K562 (cell line): ENCODE measurements around the gene AIM2. TPM values are rescaled to one million over a fixed set of nuclear protein-coding genes. Genes with fewer than 3 reads are reported as not detected.

Experiments
- RAD21 ChIP-seq, 2 experiments: fragments of 250-450 bp in 1 of 2; fragments of 450-650 bp in 1 of 2; sonication (Bioruptor Pico) in 1 of 2; formaldehyde crosslinking in 1 of 2; IDR thresholded peaks in 1 of 2; conservative IDR thresholded peaks in 1 of 2; 2 replicates each; pipeline versions ENCODE4 v1.4.0 to v1.8.0; 2020 to 2022; ENCODE audit warnings: mild to moderate bottlenecking in 2 of 2, moderate library complexity in 1 of 2
- ZNF24 ChIP-seq: fragments of 450-650 bp; IDR thresholded peaks from 2 replicates; pipeline ENCODE4 v1.6.1; 2016
- polyA plus RNA-seq, 8 experiments: library from polyadenylated mRNA; depleted of rRNA in 4 of 8; stranded (reverse) in 5 of 8; unstranded in 3 of 8; fragments of >200 nt; fragmentation: Nextera tagmentation in 2 of 8; fragmentation: Illumina TruSeq in 1 of 8; extraction: Ambion mirVana in 2 of 8; extraction: Trizol in 1 of 8; gene quantifications; 2 replicates each; pipeline versions ENCODE4 v1.2.1 to v1.2.3, GENCODE V29; 2011 to 2014; ENCODE audit warnings: inconsistent platforms in 1 of 8, missing spikeins in 1 of 8
- total RNA-seq, 7 experiments: library from RNA; depleted of rRNA in 6 of 7; stranded (reverse); fragments of >200 nt in 6 of 7; fragmentation: Illumina TruSeq in 2 of 7; extraction: Trizol in 2 of 7; gene quantifications; 2 replicates each; pipeline versions ENCODE4 v1.2.1 to v1.2.3, GENCODE V29; 2011 to 2021; ENCODE audit warnings: low replicate concordance in 1 of 7
- TF ChIP-seq, protein P1 (sequence below), 2 experiments: fragments of 250-450 bp in 1 of 2; fragments of 450-650 bp in 1 of 2; sonication (Bioruptor Pico) in 1 of 2; IDR thresholded peaks; 2 replicates each; pipeline versions ENCODE4 v1.6.1 to v1.8.0; 2016 to 2021; ENCODE audit warnings: mild to moderate bottlenecking in 2 of 2, moderate library complexity in 2 of 2, missing compliant biosample characterization in 1 of 2, missing genetic modification characterization in 1 of 2
- TF ChIP-seq, protein P2 (sequence below), 3 experiments: IDR thresholded peaks in 2 of 3; conservative IDR thresholded peaks in 1 of 3; 2 replicates each; pipeline ENCODE4 v1.5.1; 2011 to 2012; ENCODE audit warnings: low read length in 3 of 3, mild to moderate bottlenecking in 3 of 3, control low read depth in 2 of 3, improper control_type of control experiment in 1 of 3, inconsistent platforms in 1 of 3, low read depth in 1 of 3, mixed read lengths in 1 of 3, moderate library complexity in 1 of 3; ENCODE audit not compliant: insufficient read depth in 2 of 3
- TF ChIP-seq, protein P3 (sequence below): fragments of 450-650 bp; formaldehyde crosslinking; IDR thresholded peaks from 2 replicates; pipeline ENCODE4 v1.4.0; 2020; ENCODE audit warnings: mild to moderate bottlenecking, moderate library complexity

AIM2 gene
- total and polyA plus RNA-seq, 9 of the 15 experiments (the other 6 are each of a cell fraction or from before 2014, with no cell fraction given): 0.10 to 0.95 (median 0.22) TPM

DNA sequence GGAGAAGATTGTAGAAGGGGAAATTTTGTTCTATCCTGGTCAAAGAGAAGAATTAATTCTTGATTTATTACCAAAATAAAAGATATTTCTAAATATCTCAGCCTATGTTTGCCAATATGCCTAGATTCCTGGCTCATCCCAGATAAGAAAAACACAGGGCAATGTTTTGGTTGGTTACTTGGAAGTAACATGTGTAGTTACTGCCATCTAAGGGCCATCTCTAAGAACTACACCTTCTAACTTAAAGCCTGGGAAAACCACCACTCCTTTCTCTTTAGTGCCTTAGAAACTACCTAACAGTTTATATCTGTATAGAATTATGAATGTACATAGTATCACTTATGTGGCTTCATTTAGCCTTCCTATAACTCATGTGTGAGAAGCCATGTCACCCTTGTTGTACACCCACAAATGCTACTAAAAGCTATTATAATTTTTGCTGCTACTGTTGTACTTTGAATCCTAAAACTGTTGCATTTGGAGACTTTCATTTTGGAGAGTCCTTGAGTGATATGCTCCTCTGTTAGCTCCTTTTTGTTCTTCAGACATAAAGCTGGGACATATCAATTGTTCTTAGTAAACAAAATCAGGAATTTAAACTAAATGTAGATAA, 4.5 kb downstream of the AIM2 start (continued):
- TF ChIP-seq, protein P1, sequence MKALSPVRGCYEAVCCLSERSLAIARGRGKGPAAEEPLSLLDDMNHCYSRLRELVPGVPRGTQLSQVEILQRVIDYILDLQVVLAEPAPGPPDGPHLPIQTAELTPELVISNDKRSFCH (CRISPR knock-in tag; IDR thresholded peaks at IDR 0.05): no peak
- TF ChIP-seq, protein P1 (tag; IDR thresholded peaks at IDR 0.05): no peak
- TF ChIP-seq, protein P2, sequence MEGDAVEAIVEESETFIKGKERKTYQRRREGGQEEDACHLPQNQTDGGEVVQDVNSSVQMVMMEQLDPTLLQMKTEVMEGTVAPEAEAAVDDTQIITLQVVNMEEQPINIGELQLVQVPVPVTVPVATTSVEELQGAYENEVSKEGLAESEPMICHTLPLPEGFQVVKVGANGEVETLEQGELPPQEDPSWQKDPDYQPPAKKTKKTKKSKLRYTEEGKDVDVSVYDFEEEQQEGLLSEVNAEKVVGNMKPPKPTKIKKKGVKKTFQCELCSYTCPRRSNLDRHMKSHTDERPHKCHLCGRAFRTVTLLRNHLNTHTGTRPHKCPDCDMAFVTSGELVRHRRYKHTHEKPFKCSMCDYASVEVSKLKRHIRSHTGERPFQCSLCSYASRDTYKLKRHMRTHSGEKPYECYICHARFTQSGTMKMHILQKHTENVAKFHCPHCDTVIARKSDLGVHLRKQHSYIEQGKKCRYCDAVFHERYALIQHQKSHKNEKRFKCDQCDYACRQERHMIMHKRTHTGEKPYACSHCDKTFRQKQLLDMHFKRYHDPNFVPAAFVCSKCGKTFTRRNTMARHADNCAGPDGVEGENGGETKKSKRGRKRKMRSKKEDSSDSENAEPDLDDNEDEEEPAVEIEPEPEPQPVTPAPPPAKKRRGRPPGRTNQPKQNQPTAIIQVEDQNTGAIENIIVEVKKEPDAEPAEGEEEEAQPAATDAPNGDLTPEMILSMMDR (IDR thresholded peaks at IDR 0.05 in 2 of 3, conservative IDR thresholded peaks at IDR 0.05 in 1 of 3; ENCODE audit: insufficient read depth in 2 of 3, low read depth in 1 of 3, low read length in 3 of 3): peak; percentile 48 to 79 (median 66); a peak in 5 of 6 replicates
- TF ChIP-seq RAD21 (CRISPR knock-in tag; conservative IDR thresholded peaks at IDR 0.05 in 1 of 2, IDR thresholded peaks at IDR 0.05 in 1 of 2): peak; percentile 87 to 89
- TF ChIP-seq, protein P3, sequence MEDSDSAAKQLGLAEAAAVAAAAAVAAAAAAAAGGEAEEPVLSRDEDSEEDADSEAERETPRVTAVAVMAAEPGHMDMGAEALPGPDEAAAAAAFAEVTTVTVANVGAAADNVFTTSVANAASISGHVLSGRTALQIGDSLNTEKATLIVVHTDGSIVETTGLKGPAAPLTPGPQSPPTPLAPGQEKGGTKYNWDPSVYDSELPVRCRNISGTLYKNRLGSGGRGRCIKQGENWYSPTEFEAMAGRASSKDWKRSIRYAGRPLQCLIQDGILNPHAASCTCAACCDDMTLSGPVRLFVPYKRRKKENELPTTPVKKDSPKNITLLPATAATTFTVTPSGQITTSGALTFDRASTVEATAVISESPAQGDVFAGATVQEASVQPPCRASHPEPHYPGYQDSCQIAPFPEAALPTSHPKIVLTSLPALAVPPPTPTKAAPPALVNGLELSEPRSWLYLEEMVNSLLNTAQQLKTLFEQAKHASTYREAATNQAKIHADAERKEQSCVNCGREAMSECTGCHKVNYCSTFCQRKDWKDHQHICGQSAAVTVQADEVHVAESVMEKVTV: peak; percentile 76
- TF ChIP-seq ZNF24: no peak
